Right lobe of liver (tissue), 6 donors: ENCODE results near the gene TP53BP1. TPM values are rescaled to one million over a fixed set of nuclear protein-coding genes. Genes with fewer than 3 reads are reported as not detected.

Source experiments
- ATAC-seq, 4 donors: fragments of 200-7000 bp; cut with Tn5 transposase; one replicate each; pipeline ENCODE4 v1.9.1; 2020; ENCODE audit warnings: mild to moderate bottlenecking in 4 of 4, moderate library complexity in 4 of 4
- DNase-seq, 3 donors: peaks; one replicate each; pipeline ENCODE4 v3.0.0-alpha.2; 2020
- H3K27ac ChIP-seq, 3 donors: fragments of 200-600 bp; one replicate each; pipeline ENCODE4 v1.8.0; 2022
- H3K27me3 ChIP-seq, 2 donors: fragments of 200-600 bp; one replicate each; pipeline ENCODE4 v1.8.0; 2022
- H3K36me3 ChIP-seq, 4 donors: fragments of 200-600 bp; sonication (generic) in 1 of 4; one replicate each; pipeline versions ENCODE4 v1.5.1 to v1.8.0; 2017 to 2022; ENCODE audit warnings: control low read depth in 1 of 4
- H3K4me1 ChIP-seq, 4 donors: fragments of 200-600 bp; sonication (generic) in 1 of 4; one replicate each; pipeline versions ENCODE4 v1.5.1 to v1.8.0; 2017 to 2022; ENCODE audit warnings: control low read depth in 1 of 4
- H3K4me3 ChIP-seq, 3 donors: fragments of 200-600 bp; one replicate each; pipeline ENCODE4 v1.8.0; 2022
- H3K9me3 ChIP-seq, 4 donors: fragments of 200-600 bp; sonication (generic) in 1 of 4; one replicate each; pipeline versions ENCODE4 v1.5.1 to v1.8.0; 2017 to 2022; ENCODE audit warnings: control low read depth in 1 of 4
- POLR2A ChIP-seq: fragments of 450-650 bp; IDR thresholded peaks from one replicate; pipeline ENCODE4 v1.6.1; 2017; ENCODE audit warnings: antibody characterized with exemption, mild to moderate bottlenecking
- WGBS: methylation state at CpG from one replicate; pipeline ENCODE4 v1.1.6; 2018; ENCODE audit warnings: low coverage, low lambda C conversion rate; ENCODE audit not compliant: insufficient coverage; ENCODE audit errors: missing lambda C conversion rate; 5-methylcytosine and 5-hydroxymethylcytosine counted together
- intact Hi-C, 2 donors: fragments of 100-400 bp; cut with DNase I; formaldehyde crosslinking; loops; one replicate each; pipeline versions ENCODE4 v1.11.2 to v1.14.1; 2022
- total RNA-seq, 6 experiments: library from RNA; depleted of rRNA in 2 of 6; stranded (reverse); fragments of >200 nt in 2 of 6; fragmentation: NEBNext Ultra II Directional in 3 of 6; extraction: Animal tissue kit (Norgen Biotek cat#: 25700) in 3 of 6; gene quantifications; one replicate each; pipeline versions ENCODE4 v1.1.0 to v1.2.4, GENCODE V29; 2016 to 2023
- TF ChIP-seq, protein P1 (sequence below), 4 donors: fragments of 200-600 bp in 3 of 4; fragments of 450-650 bp in 1 of 4; IDR thresholded peaks; one replicate each; pipeline versions ENCODE4 v1.5.1 to v1.8.0; 2016 to 2022; ENCODE audit warnings: antibody characterized with exemption in 4 of 4, mild to moderate bottlenecking in 2 of 4
- donor health status: DM: no; HTN: yes; CAD: no.
- donor health status: DM: no; HTN: no; CAD: no.
- donor health status: DM: no; HTN: no; CAD: no.
- donor health status: DM: no; HTN: yes; CAD: no.
- donor health status: DM: no; HTN: yes; CAD: no.

The TP53BP1 gene
- total RNA-seq, 6 experiments from 2014 or later: 4.9 to 12.2 (median 10.8) TPM

DNA sequence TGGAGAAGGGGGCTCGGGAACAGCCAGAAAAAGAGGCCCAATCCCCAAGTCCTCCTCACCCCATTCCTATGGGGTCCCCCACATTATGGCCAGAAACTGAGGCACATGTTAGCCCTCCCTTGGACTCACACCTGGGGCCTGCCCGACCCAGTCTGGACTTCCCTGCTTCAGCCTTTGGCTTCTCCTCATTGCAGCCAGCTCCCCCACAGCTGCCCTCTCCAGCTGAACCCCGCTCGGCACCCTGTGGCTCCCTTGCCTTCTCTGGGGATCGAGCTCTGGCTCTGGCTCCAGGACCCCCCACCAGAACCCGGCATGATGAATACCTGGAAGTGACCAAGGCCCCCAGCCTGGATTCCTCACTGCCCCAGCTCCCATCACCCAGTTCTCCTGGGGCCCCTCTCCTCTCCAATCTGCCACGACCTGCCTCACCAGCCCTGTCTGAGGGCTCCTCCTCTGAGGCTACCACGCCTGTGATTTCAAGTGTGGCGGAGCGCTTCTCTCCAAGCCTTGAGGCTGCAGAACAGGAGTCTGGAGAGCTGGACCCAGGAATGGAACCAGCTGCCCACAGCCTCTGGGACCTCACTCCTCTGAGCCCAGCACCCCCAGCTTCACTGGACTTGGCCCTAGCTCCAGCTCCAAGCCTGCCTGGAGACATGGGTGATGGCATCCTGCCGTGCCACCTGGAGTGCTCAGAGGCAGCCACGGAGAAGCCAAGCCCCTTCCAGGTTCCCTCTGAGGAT, 35.0 kb upstream of the TP53BP1 start:
- Histone ChIP-seq H3K4me1 (no peaks in the 10 kb centered on the region), H3K27me3 (no peaks in the 10 kb centered on the region), H3K36me3 (no peaks in the 10 kb centered on the region), H3K4me3 (no peak overlapping the region), H3K27ac (no peak overlapping the region), H3K9me3 (no peaks in the 10 kb centered on the region)
- ATAC-seq (no peak), DNase-seq (no peak)
- intact Hi-C loops: no loop called here
- 95% methylated on average over 3 of the region's 12 CpGs for WGBS
- TF ChIP-seq, protein P1, sequence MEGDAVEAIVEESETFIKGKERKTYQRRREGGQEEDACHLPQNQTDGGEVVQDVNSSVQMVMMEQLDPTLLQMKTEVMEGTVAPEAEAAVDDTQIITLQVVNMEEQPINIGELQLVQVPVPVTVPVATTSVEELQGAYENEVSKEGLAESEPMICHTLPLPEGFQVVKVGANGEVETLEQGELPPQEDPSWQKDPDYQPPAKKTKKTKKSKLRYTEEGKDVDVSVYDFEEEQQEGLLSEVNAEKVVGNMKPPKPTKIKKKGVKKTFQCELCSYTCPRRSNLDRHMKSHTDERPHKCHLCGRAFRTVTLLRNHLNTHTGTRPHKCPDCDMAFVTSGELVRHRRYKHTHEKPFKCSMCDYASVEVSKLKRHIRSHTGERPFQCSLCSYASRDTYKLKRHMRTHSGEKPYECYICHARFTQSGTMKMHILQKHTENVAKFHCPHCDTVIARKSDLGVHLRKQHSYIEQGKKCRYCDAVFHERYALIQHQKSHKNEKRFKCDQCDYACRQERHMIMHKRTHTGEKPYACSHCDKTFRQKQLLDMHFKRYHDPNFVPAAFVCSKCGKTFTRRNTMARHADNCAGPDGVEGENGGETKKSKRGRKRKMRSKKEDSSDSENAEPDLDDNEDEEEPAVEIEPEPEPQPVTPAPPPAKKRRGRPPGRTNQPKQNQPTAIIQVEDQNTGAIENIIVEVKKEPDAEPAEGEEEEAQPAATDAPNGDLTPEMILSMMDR (IDR thresholded peaks at IDR 0.05): no peak
- TF ChIP-seq POLR2A: no peak

DNA sequence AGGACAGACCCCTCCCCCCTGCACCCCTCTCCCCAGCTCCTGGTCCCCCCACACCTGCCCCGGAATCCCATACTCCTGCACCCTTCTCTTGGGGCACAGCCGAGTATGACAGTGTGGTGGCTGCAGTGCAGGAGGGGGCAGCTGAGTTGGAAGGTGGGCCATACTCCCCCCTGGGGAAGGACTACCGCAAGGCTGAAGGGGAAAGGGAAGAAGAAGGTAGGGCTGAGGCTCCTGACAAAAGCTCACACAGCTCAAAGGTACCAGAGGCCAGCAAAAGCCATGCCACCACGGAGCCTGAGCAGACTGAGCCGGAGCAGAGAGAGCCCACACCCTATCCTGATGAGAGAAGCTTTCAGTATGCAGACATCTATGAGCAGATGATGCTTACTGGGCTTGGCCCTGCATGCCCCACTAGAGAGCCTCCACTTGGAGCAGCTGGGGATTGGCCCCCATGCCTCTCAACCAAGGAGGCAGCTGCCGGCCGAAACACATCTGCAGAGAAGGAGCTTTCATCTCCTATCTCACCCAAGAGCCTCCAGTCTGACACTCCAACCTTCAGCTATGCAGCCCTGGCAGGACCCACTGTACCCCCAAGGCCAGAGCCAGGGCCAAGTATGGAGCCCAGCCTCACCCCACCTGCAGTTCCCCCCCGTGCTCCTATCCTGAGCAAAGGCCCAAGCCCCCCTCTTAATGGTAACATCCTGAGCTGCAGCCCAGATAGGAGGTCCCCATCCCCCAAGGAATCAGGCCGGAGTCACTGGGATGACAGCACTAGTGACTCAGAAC, 34.3 kb upstream of the TP53BP1 start:
- Histone ChIP-seq H3K4me3 (no peak overlapping the region), H3K27me3 (no peaks in the 10 kb centered on the region), H3K4me1 (no peaks in the 10 kb centered on the region), H3K36me3 (no peaks in the 10 kb centered on the region), H3K27ac (no peak overlapping the region), H3K9me3 (no peaks in the 10 kb centered on the region)
- ATAC-seq: no peak
- WGBS: 51% methylated on average over 3 of the region's 9 CpGs
- no peak for TF ChIP-seq POLR2A
- TF ChIP-seq, protein P1 (IDR thresholded peaks at IDR 0.05): no peak
- no peak for DNase-seq
- intact Hi-C loops: no loop called here

DNA sequence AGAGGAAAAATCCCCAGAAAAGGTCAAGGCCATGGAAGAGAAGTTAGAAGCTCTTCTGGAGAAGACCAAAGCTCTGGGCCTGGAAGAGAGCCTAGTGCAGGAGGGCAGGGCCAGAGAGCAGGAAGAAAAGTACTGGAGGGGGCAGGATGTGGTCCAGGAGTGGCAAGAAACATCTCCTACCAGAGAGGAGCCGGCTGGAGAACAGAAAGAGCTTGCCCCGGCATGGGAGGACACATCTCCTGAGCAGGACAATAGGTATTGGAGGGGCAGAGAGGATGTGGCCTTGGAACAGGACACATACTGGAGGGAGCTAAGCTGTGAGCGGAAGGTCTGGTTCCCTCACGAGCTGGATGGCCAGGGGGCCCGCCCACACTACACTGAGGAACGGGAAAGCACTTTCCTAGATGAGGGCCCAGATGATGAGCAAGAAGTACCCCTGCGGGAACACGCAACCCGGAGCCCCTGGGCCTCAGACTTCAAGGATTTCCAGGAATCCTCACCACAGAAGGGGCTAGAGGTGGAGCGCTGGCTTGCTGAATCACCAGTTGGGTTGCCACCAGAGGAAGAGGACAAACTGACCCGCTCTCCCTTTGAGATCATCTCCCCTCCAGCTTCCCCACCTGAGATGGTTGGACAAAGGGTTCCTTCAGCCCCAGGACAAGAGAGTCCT, 33.4 kb upstream of the TP53BP1 start:
- TF ChIP-seq, protein P1 (IDR thresholded peaks at IDR 0.05): no peak
- no peak for TF ChIP-seq POLR2A
- no peak overlapping the region for H3K4me3 ChIP-seq
- H3K4me1 ChIP-seq: no peaks in the 10 kb centered on the region
- no peaks in the 10 kb centered on the region for H3K9me3 ChIP-seq
- ATAC-seq (no peak), DNase-seq (no peak)
- no peaks in the 10 kb centered on the region for H3K36me3 ChIP-seq
- H3K27ac ChIP-seq: no peak overlapping the region
- WGBS: 50% methylated on average over 2 of the region's 11 CpGs
- no peaks in the 10 kb centered on the region for H3K27me3 ChIP-seq
- intact Hi-C loops: no loop called here

DNA sequence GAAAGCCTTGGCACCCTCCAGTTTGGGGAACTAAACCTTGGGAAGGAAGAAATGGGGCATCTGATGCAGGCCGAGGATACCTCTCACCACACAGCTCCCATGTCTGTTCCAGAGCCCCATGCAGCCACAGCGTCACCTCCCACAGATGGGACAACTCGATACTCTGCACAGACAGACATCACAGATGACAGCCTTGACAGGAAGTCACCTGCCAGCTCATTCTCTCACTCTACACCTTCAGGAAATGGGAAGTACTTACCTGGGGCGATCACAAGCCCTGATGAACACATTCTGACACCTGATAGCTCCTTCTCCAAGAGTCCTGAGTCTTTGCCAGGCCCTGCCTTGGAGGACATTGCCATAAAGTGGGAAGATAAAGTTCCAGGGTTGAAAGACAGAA, 32.2 kb upstream of the TP53BP1 start:
- no peaks in the 10 kb centered on the region for H3K4me1 ChIP-seq
- H3K9me3 ChIP-seq: no peaks in the 10 kb centered on the region
- no peak overlapping the region for H3K4me3 ChIP-seq
- no peaks in the 10 kb centered on the region for H3K27me3 ChIP-seq
- ATAC-seq (no peak), DNase-seq (no peak)
- no peaks in the 10 kb centered on the region for H3K36me3 ChIP-seq
- WGBS: 80% methylated on average over 1 of the region's 4 CpGs
- intact Hi-C loops: no loop called here
- no peak overlapping the region for H3K27ac ChIP-seq
- TF ChIP-seq POLR2A: no peak
- TF ChIP-seq, protein P1 (IDR thresholded peaks at IDR 0.05): no peak
